Astrocyte (in vitro differentiated cells and primary cell): Measurements from ENCODE around the gene MGAT5. TPM values are rescaled to one million over a fixed set of nuclear protein-coding genes. Genes with fewer than 3 reads are reported as not detected.

Experiments
- DNase-seq: peaks from one replicate; pipeline ENCODE4 v3.0.0-alpha.2; 2010; ENCODE audit warnings: low read depth
- FAIRE-seq: peaks from 2 replicates; lab custom pipeline; 2011; peaks lifted over from hg19 to GRCh38; lab: Jason Lieb, UNC
- H2AFZ ChIP-seq: 2 replicates; pipeline ENCODE4 v1.6.0; 2012; ENCODE audit warnings: low read depth, low read length, inconsistent platforms
- H3K27ac ChIP-seq: 2 replicates; pipeline ENCODE4 v1.5.1; 2011; ENCODE audit warnings: low read depth, low read length, inconsistent platforms
- H3K27me3 ChIP-seq: 2 replicates; pipeline ENCODE4 v1.6.0; 2011; ENCODE audit warnings: low read length, inconsistent platforms; ENCODE audit not compliant: insufficient read depth
- H3K36me3 ChIP-seq: 2 replicates; pipeline ENCODE4 v1.5.1; 2011; ENCODE audit warnings: low read length, inconsistent platforms; ENCODE audit not compliant: insufficient read depth
- H3K4me1 ChIP-seq: 2 replicates; pipeline ENCODE4 v1.5.1; 2011; ENCODE audit warnings: low read length, inconsistent platforms; ENCODE audit not compliant: insufficient read depth
- H3K4me2 ChIP-seq: 2 replicates; pipeline ENCODE4 v1.6.0; 2012; ENCODE audit warnings: low read length, inconsistent platforms
- H3K4me3 ChIP-seq: 2 replicates; pipeline ENCODE4 v1.5.1; 2011; ENCODE audit warnings: low read depth, mild to moderate bottlenecking, low read length, inconsistent platforms; ENCODE audit not compliant: insufficient read depth
- H3K79me2 ChIP-seq: 2 replicates; pipeline ENCODE4 v1.6.0; 2012; ENCODE audit warnings: mild to moderate bottlenecking, low read length, inconsistent platforms; ENCODE audit not compliant: insufficient read depth
- H3K9ac ChIP-seq: 2 replicates; pipeline ENCODE4 v1.6.0; 2012; ENCODE audit warnings: mild to moderate bottlenecking, low read length, inconsistent platforms
- H3K9me3 ChIP-seq: 2 replicates; pipeline ENCODE4 v1.5.1; 2012; ENCODE audit warnings: low read depth, mild to moderate bottlenecking, low read length, inconsistent platforms; ENCODE audit not compliant: insufficient read depth
- H4K20me1 ChIP-seq: 2 replicates; pipeline ENCODE4 v1.6.0; 2012; ENCODE audit warnings: low read length, inconsistent platforms; ENCODE audit not compliant: insufficient read depth
- H3K27ac Mint-ChIP-seq: one replicate; pipeline ENCODE4 v1.8.0; 2021; ENCODE audit warnings: mild to moderate bottlenecking, mixed read lengths; ENCODE audit not compliant: unreplicated experiment
- H3K27me3 Mint-ChIP-seq: one replicate; pipeline ENCODE4 v1.8.0; 2021; ENCODE audit warnings: low read depth, mixed read lengths; ENCODE audit not compliant: unreplicated experiment
- H3K36me3 Mint-ChIP-seq: one replicate; pipeline ENCODE4 v1.8.0; 2021; ENCODE audit warnings: low read depth, mixed read lengths; ENCODE audit not compliant: unreplicated experiment
- H3K4me1 Mint-ChIP-seq: one replicate; pipeline ENCODE4 v1.8.0; 2021; ENCODE audit warnings: low read depth, mixed read lengths; ENCODE audit not compliant: unreplicated experiment
- H3K4me3 Mint-ChIP-seq: one replicate; pipeline ENCODE4 v1.8.0; 2021; ENCODE audit warnings: mild to moderate bottlenecking, moderate library complexity, mixed read lengths; ENCODE audit not compliant: unreplicated experiment
- H3K9me3 Mint-ChIP-seq: one replicate; pipeline ENCODE4 v1.8.0; 2021; ENCODE audit warnings: mild to moderate bottlenecking, mixed read lengths; ENCODE audit not compliant: unreplicated experiment
- CTCF ChIP-seq: IDR thresholded peaks from 2 replicates; pipeline ENCODE4 v1.5.1; 2011; ENCODE audit warnings: low read depth, mild to moderate bottlenecking, inconsistent platforms, low read length, moderate library complexity; ENCODE audit not compliant: insufficient read depth
- EZH2 ChIP-seq: IDR thresholded peaks from 2 replicates; pipeline ENCODE4 v1.6.1; 2012; ENCODE audit warnings: mild to moderate bottlenecking, low read length, inconsistent platforms; ENCODE audit not compliant: insufficient read depth
- total RNA-seq: library from RNA; stranded (reverse); gene quantifications from 2 replicates; pipeline ENCODE4 v1.2.1, GENCODE V29; 2021

Gene MGAT5
- total RNA-seq, 1 donor from 2014 or later = 80.2 TPM

DNA sequence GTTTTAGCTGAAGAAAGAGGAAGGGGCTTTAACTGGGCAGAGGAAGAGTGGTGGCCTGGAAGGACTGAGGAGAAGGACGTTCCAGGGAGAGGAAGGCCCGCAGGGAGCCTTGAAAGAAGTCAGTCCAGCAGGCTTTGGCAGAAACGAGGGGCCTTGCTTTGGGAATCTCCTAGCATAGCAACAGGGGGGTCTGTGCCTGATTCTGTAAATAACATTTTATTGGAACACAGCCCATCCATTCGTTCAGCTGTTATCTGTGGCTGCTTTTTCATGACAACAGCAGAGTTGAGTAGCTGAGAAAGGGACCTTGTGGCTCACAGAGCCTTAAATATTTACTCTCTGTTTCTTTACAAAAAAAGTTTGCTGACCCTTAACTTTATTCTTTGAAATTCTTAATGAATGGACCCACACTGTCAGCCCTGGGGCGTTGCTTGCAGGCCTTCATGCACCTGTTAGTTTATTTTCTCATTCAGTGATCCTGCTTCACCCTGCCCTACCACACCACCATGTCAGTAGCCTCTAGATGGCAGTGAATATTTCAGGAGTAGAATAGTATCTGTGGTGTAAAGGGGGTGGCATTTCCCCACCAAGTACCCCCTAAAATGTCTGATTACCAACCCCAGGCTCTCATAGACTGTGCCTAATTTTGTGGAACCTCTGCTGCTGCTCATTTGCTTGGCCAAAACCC lies 61.0 kb downstream of the MGAT5 start:
- DNase-seq (no peak), FAIRE-seq (no peak)
- Mint-ChIP-seq H3K4me1 (peaks cover 2% of the 10 kb centered on the region), H3K27ac (no peak overlapping the region), H3K4me3 (no peak overlapping the region), H3K36me3 (peaks cover 17% of the 10 kb centered on the region), H3K9me3 (peaks cover 1% of the 10 kb centered on the region), H3K27me3 (no peaks in the 10 kb centered on the region)
- peaks cover 4% of the 10 kb centered on the region for H4K20me1 ChIP-seq
- H3K36me3 ChIP-seq = no peaks in the 10 kb centered on the region
- no peak overlapping the region for H3K4me2 ChIP-seq
- no peak overlapping the region for H3K9ac ChIP-seq
- H3K79me2 ChIP-seq = no peaks in the 10 kb centered on the region
- TF ChIP-seq CTCF (no peak), EZH2 (no peak)
- no peak overlapping the region for H2AFZ ChIP-seq
- no peaks in the 10 kb centered on the region for H3K9me3 ChIP-seq
- no peaks in the 10 kb centered on the region for H3K4me1 ChIP-seq
- no peaks in the 10 kb centered on the region for H3K27me3 ChIP-seq
- no peak overlapping the region for H3K27ac ChIP-seq
- H3K4me3 ChIP-seq = no peak overlapping the region

DNA sequence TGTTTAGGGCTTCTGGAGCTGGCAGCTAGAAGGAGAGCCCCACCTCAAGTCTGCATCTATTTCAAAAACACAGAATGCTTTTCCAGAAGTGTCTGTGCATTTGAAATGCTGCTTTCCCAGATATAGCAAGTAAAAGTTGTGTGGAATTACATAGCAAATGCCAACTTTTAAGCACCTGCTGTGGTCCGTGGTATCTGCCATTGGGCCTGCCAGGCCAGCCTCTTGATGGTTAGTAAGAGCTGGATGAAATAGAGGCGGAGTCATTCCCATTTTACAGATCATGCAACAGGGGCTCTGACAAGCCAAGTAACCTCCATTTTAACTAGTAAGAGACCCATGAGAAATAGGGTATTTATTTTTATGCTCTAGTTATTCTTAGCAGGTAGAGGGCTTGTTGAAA lies 61.6 kb downstream of the MGAT5 start:
- Histone ChIP-seq H3K9me3 (no peaks in the 10 kb centered on the region), H2AFZ (no peak overlapping the region), H3K4me3 (no peak overlapping the region), H3K4me2 (no peak overlapping the region), H3K9ac (no peak overlapping the region), H3K36me3 (no peaks in the 10 kb centered on the region), H3K27ac (no peak overlapping the region), H4K20me1 (peaks cover 4% of the 10 kb centered on the region), H3K4me1 (no peaks in the 10 kb centered on the region), H3K27me3 (no peaks in the 10 kb centered on the region), H3K79me2 (no peaks in the 10 kb centered on the region)
- TF ChIP-seq EZH2 (no peak), CTCF (no peak)
- H3K4me3 Mint-ChIP-seq = no peak overlapping the region
- peaks cover 1% of the 10 kb centered on the region for H3K9me3 Mint-ChIP-seq
- FAIRE-seq (no peak), DNase-seq (no peak)
- H3K27me3 Mint-ChIP-seq = no peaks in the 10 kb centered on the region
- peaks cover 19% of the 10 kb centered on the region for H3K36me3 Mint-ChIP-seq
- H3K27ac Mint-ChIP-seq = no peak overlapping the region
- H3K4me1 Mint-ChIP-seq = peaks cover 2% of the 10 kb centered on the region

DNA sequence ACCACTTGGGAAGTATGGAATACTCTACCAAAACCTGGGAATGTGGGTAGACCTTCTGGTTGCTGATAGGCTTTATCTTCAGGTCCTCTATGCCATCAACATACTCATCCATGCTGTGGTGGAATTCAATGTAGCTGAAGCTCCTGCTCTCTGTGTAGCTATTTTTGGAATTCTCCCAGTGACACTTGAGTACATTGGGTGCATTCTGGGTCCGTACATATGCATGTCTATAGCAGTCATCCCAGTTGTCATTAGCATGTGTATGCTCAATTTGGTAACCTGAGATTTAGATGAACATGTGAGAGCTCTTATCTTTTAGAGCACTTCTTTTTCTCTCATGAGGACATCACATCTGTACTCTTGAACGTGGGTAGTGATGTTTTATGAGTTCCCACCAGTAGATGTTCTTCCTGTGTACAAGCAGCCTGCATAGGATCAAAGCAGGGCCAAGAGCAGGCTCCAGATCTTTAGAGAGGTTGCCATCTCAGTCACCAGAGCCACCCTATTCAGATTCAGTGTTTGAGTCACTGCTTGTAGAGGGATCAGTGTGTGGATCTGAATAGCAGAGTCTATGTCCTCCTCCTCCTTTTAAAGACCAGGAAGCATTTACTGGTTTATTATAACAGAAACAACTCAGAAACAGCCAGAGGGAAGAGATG lies 65.9 kb downstream of the MGAT5 start:
- Histone ChIP-seq H3K27me3 (no peaks in the 10 kb centered on the region), H3K27ac (no peak overlapping the region), H3K79me2 (no peaks in the 10 kb centered on the region), H3K9me3 (no peaks in the 10 kb centered on the region), H4K20me1 (no peaks in the 10 kb centered on the region), H3K36me3 (no peaks in the 10 kb centered on the region), H3K4me1 (no peaks in the 10 kb centered on the region), H3K4me3 (no peak overlapping the region), H2AFZ (no peak overlapping the region), H3K9ac (no peak overlapping the region), H3K4me2 (no peak overlapping the region)
- no peak for TF ChIP-seq EZH2
- no peak for TF ChIP-seq CTCF
- no peaks in the 10 kb centered on the region for H3K27me3 Mint-ChIP-seq
- H3K4me3 Mint-ChIP-seq = no peak overlapping the region
- FAIRE-seq (no peak), DNase-seq (no peak)
- peaks cover 1% of the 10 kb centered on the region for H3K9me3 Mint-ChIP-seq
- peaks cover 26% of the 10 kb centered on the region for H3K36me3 Mint-ChIP-seq
- H3K4me1 Mint-ChIP-seq = no peaks in the 10 kb centered on the region
- no peak overlapping the region for H3K27ac Mint-ChIP-seq
